Measurements from ENCODE around the gene CAPZA1.

DNA sequence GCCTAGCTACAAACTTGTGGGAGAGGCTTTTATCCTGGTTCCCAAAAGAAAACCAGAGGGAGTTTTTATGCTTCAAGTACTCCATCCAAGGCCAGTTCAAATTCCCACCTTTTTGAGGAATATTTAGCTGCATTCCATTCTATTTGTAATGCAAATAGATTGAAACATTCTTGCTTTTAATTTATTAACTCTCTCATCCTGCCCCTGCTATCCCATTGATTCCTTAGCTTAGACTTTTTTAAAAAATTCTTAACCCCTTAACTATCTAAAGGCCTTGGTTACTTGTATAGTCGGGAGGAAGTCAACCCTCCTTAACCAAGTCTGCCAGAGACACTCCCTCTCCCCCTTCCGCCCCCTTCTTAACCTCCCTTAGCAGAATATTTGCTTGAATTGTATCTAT, 52.4 kb downstream of the CAPZA1 start:
- TF ChIP-seq, protein P1, sequence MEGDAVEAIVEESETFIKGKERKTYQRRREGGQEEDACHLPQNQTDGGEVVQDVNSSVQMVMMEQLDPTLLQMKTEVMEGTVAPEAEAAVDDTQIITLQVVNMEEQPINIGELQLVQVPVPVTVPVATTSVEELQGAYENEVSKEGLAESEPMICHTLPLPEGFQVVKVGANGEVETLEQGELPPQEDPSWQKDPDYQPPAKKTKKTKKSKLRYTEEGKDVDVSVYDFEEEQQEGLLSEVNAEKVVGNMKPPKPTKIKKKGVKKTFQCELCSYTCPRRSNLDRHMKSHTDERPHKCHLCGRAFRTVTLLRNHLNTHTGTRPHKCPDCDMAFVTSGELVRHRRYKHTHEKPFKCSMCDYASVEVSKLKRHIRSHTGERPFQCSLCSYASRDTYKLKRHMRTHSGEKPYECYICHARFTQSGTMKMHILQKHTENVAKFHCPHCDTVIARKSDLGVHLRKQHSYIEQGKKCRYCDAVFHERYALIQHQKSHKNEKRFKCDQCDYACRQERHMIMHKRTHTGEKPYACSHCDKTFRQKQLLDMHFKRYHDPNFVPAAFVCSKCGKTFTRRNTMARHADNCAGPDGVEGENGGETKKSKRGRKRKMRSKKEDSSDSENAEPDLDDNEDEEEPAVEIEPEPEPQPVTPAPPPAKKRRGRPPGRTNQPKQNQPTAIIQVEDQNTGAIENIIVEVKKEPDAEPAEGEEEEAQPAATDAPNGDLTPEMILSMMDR (IDR thresholded peaks at IDR 0.05 in 8 of 11, conservative IDR thresholded peaks at IDR 0.05 in 3 of 11), result no peak
- TF ChIP-seq POLR2AphosphoS5 (IDR thresholded peaks at IDR 0.05) (no peak), POLR2A (IDR thresholded peaks at IDR 0.05) (no peak)
